Measurements from ENCODE around the gene STK32C. TPM values are rescaled to one million over a fixed set of nuclear protein-coding genes. Genes with fewer than 3 reads are reported as not detected.

Gene STK32C
- total and polyA plus RNA-seq, 10 of the 15 experiments (the other 5 are each of a cell fraction or from before 2014, with no cell fraction given), result 1.5 to 18.1 (median 6.4) TPM

- TF ChIP-seq SKIL (IDR thresholded peaks at IDR 0.05; ENCODE audit: low read depth, poor library complexity, severe bottlenecking) (no peak), ZBTB40 (IDR thresholded peaks at IDR 0.05; ENCODE audit: borderline replicate concordance) (no peak)
Measured at GRCh38 chr10:132347211-132347930, 39.6 kb upstream of the STK32C start (continued).

GRCh38 chr10:132346806-132347205 is 39.1 kb upstream of the STK32C start:
- SMC1A ChIA-PET (ENCODE audit: uncharacterized antibody, unreplicated experiment), result no interaction called here
- Histone ChIP-seq H3K9ac (ENCODE audit: control insufficient read depth, insufficient read depth, low read length) (no peak overlapping the region), H3K9me3 (replicated peaks; ENCODE audit: control insufficient read depth, insufficient read depth, low read length) (no peaks in the 10 kb centered on the region), H3K36me3 (ENCODE audit: control insufficient read depth in 2 of 2, insufficient read depth in 2 of 2, low read length in 1 of 2) (no peaks in the 10 kb centered on the region), H3K4me2 (ENCODE audit: control insufficient read depth, insufficient read depth) (no peak overlapping the region), H3K27me3 (replicated peaks in 1 of 2; ENCODE audit: control insufficient read depth in 2 of 2, insufficient read depth in 2 of 2, low read length in 1 of 2) (no peaks in the 10 kb centered on the region), H3K4me1 (ENCODE audit: control insufficient read depth, insufficient read depth, low read length) (no peaks in the 10 kb centered on the region), H3K79me2 (ENCODE audit: control insufficient read depth, insufficient read depth, low read length) (no peaks in the 10 kb centered on the region), H3K4me3 (no peak overlapping the region), H2AFZ (ENCODE audit: control insufficient read depth, low read depth, low read length) (no peak overlapping the region), H4K20me1 (ENCODE audit: control insufficient read depth, insufficient read depth) (no peaks in the 10 kb centered on the region), H3K27ac (ENCODE audit: control insufficient read depth, insufficient read depth) (no peak overlapping the region)
- no peak for DNase-seq (ENCODE audit: low read depth, low spot score)
- POLR2A ChIA-PET, result no interaction called here
- FAIRE-seq, result no peak
- in situ Hi-C loops (cut with MboI), result loop anchor here (5.0 kb wide), 1 partner anchor 125 kb away; no protein-coding TSS in a partner anchor
- RAD21 ChIA-PET (ENCODE audit: unreplicated experiment), result no interaction called here
- intact Hi-C loops (cut with micrococcal nuclease; ENCODE audit: unreplicated experiment), result no loop called here
- WGBS (ENCODE audit: insufficient coverage, insufficient replicate concordance, low lambda C conversion rate, missing lambda C conversion rate), result 77% methylated on average over 9 of the region's 9 CpGs
- BruUV-seq (replicated peaks), result no TSS peak
- CTCF ChIA-PET, result no interaction called here
- no peak for ATAC-seq
- TF ChIP-seq CUX1 (IDR thresholded peaks at IDR 0.05; ENCODE audit: insufficient replicate concordance, low read depth, low read length), result no peak
- no peak for TF ChIP-seq ZNF24 (IDR thresholded peaks at IDR 0.05)
- TF ChIP-seq KDM1A (IDR thresholded peaks at IDR 0.05; ENCODE audit: borderline replicate concordance), result no peak
- no peak for TF ChIP-seq ZNF274 (IDR thresholded peaks at IDR 0.05; ENCODE audit: insufficient read depth, insufficient read length)
- TF ChIP-seq ZNF217 (IDR thresholded peaks at IDR 0.05), result no peak
- no peak for TF ChIP-seq MTA3 (IDR thresholded peaks at IDR 0.05; ENCODE audit: borderline replicate concordance, low read length)
- no peak for TF ChIP-seq CREM (IDR thresholded peaks at IDR 0.05; ENCODE audit: low read depth)
- TF ChIP-seq TCF3 (IDR thresholded peaks at IDR 0.05; ENCODE audit: borderline replicate concordance, insufficient read depth, low read depth, low read length), result no peak
- TF ChIP-seq POLR2AphosphoS2 (IDR thresholded peaks at IDR 0.05; ENCODE audit: low read depth, low read length), result no peak

Data from GM12878 (cell line).